GM12878 (cell line): ENCODE measurements around the gene BRD2.

ENCODE experiments used
- CTCF ChIP-seq, 3 experiments: IDR thresholded peaks in 2 of 3; conservative IDR thresholded peaks in 1 of 3; 2 replicates each; pipeline ENCODE4 v1.5.1; 2011; ENCODE audit warnings: low read depth in 3 of 3, low read length in 3 of 3, mild to moderate bottlenecking in 3 of 3, control low read depth in 2 of 3, moderate library complexity in 2 of 3, inconsistent platforms in 1 of 3, mixed read lengths in 1 of 3; ENCODE audit not compliant: control insufficient read depth in 2 of 3, insufficient read depth in 1 of 3; ENCODE audit errors: extremely low read depth in 1 of 3
- GABPA ChIP-seq: IDR thresholded peaks from 2 replicates; pipeline ENCODE4 v1.6.1; 2014; ENCODE audit warnings: antibody characterized with exemption, low read depth, mild to moderate bottlenecking, inconsistent platforms
- SIX5 ChIP-seq: IDR thresholded peaks from 2 replicates; pipeline ENCODE4 v1.6.1; 2011; ENCODE audit warnings: mild to moderate bottlenecking, low read depth, low read length, moderate library complexity; ENCODE audit not compliant: severe bottlenecking
- TCF12 ChIP-seq: IDR thresholded peaks from 2 replicates; pipeline ENCODE4 v1.6.1; 2011; ENCODE audit warnings: low read depth, mild to moderate bottlenecking, low read length

- no peak for TF ChIP-seq CTCF (IDR thresholded peaks at IDR 0.05 in 2 of 3, conservative IDR thresholded peaks at IDR 0.05 in 1 of 3; ENCODE audit: control insufficient read depth in 2 of 3, extremely low read depth in 1 of 3, insufficient read depth in 1 of 3, low read depth in 3 of 3, low read length in 3 of 3)
- TF ChIP-seq TCF12, result no peak
- TF ChIP-seq GABPA, result no peak
- no peak for TF ChIP-seq SIX5
These were observed 15.7 kb downstream of the BRD2 start for GRCh38 chr6:32983964-32984621.
